ENCODE results near the gene LHX3. TPM values are rescaled to one million over a fixed set of nuclear protein-coding genes. Genes with fewer than 3 reads are reported as not detected.

The LHX3 gene
- total RNA-seq, 1 experiment from 2014 or later, result not detected

DNA sequence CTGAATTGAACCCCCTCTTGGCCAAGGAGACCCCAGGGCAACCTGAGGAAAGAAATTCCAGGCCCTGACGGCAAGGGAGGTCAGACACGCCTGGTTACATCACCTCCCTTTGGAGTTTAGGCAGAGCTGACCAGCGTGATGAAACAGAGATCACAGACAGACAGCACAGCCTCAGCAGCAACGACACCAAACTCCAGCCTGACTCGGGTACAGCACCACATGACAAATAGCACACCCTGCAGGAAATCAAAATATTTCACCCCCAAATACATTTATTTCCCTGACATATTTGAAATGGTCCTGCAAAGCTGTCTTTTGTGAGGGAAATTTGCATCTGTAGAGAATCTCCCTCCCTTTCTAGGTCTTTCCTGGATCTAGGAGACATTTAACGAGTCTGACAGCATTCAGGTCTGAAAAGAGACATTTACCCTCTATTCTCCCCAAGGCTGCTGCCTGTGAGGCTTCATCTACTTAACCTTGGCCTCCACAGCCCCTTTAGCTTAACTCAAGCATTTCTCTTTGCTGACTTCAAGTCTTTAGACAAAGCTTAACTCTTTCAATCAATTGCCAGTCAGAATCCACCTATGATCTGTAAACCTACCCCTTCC, 38.1 kb upstream of the LHX3 start:
- no peak overlapping the region for H3T11ph ChIP-seq (ENCODE audit: low read length)
- DNase-seq, result no peak
- peaks cover 18% of the 10 kb centered on the region for H3K27me3 Mint-ChIP-seq (ENCODE audit: low read depth)
- H4K91ac ChIP-seq (ENCODE audit: insufficient read length, low read depth, low read length), result no peak overlapping the region
- no peak overlapping the region for H3K23ac ChIP-seq (ENCODE audit: insufficient read length, low read depth, low read length)
- no peak overlapping the region for H4K5ac ChIP-seq (ENCODE audit: insufficient read length, low read depth, low read length)
- no peaks in the 10 kb centered on the region for H3K27me3 ChIP-seq (ENCODE audit: insufficient read depth, low read length)
- H3K9me3 ChIP-seq (ENCODE audit: control insufficient read depth, low read depth, low read length), result no peaks in the 10 kb centered on the region
- peaks cover 13% of the 10 kb centered on the region for H3K79me1 ChIP-seq (ENCODE audit: insufficient read depth, low read depth, low read length, poor library complexity, severe bottlenecking)
- no peak overlapping the region for H3K27ac ChIP-seq (ENCODE audit: insufficient read length, low read depth, low read length)
- H3K4ac ChIP-seq (ENCODE audit: low read depth, low read length), result no peak overlapping the region
- H3K4me1 ChIP-seq (ENCODE audit: insufficient read depth, low read length), result peaks cover 9% of the 10 kb centered on the region
- peaks cover 0 to 7% (median 5%) of the 10 kb centered on the region in 3 experiments; a peak in 3 of 7 replicates for H3K36me3 Mint-ChIP-seq (ENCODE audit: insufficient read depth in 1 of 3, low read depth in 3 of 3)
- peaks cover 5% of the 10 kb centered on the region for H3K23me2 ChIP-seq (ENCODE audit: insufficient read length, low read depth, low read length, poor library complexity, severe bottlenecking)
- H2BK5ac ChIP-seq (ENCODE audit: insufficient read length, low read length), result no peak overlapping the region
- peaks cover 10% of the 10 kb centered on the region for H4K20me1 ChIP-seq (ENCODE audit: control insufficient read depth, insufficient read depth, insufficient read length)
- H3K4me1 Mint-ChIP-seq, result peaks cover 39 to 52% of the 10 kb centered on the region in 2 experiments
- H4K8ac ChIP-seq (replicated peaks; ENCODE audit: insufficient read length, low read depth, low read length), result no peak overlapping the region
- no peak overlapping the region for H2AK5ac ChIP-seq (ENCODE audit: insufficient read length, low read length)
- peaks cover 30% of the 10 kb centered on the region; the same call in 1 of the 2 replicates for H3K79me2 ChIP-seq (ENCODE audit: insufficient read depth, low read length)
- H3K4me2 ChIP-seq (ENCODE audit: insufficient read depth, insufficient read length, low read length), result no peak overlapping the region
- no peak overlapping the region for H3K56ac ChIP-seq (ENCODE audit: insufficient read length, low read depth, low read length)
- no peak overlapping the region for H2AFZ ChIP-seq (ENCODE audit: low read length)
- no peak overlapping the region for H2BK20ac ChIP-seq (ENCODE audit: low read depth, low read length, poor library complexity, severe bottlenecking)
- H3K4me3 Mint-ChIP-seq, result peak overlapping the region in 1 of 2 experiments; percentile 95; a peak in 2 of 5 replicates
- no peak overlapping the region for H2BK120ac ChIP-seq (ENCODE audit: low read depth, low read length, poor library complexity, severe bottlenecking)
- H2BK15ac ChIP-seq (ENCODE audit: low read depth, low read length), result no peak overlapping the region
- no peak overlapping the region for H3K18ac ChIP-seq (ENCODE audit: insufficient read length, low read depth, low read length)
- no CpG with 5 or more reads among the region's 6 CpGs for WGBS (ENCODE audit: extremely low coverage, insufficient read length, low lambda C conversion rate)
- H3K27ac Mint-ChIP-seq, result peak overlapping the region in 2 of 3 experiments; percentile 12 to 38; a peak in 3 of 7 replicates
- H2BK12ac ChIP-seq (ENCODE audit: insufficient read length, low read depth, low read length), result no peak overlapping the region
- no peak overlapping the region for H3K14ac ChIP-seq (ENCODE audit: insufficient read depth, low read length)
- no peaks in the 10 kb centered on the region; a peak in 1 of 5 replicates for H3K9me3 Mint-ChIP-seq
- no peak overlapping the region for H3K9ac ChIP-seq (ENCODE audit: extremely low read depth, insufficient read length, low read length)
- TF ChIP-seq, protein P1, sequence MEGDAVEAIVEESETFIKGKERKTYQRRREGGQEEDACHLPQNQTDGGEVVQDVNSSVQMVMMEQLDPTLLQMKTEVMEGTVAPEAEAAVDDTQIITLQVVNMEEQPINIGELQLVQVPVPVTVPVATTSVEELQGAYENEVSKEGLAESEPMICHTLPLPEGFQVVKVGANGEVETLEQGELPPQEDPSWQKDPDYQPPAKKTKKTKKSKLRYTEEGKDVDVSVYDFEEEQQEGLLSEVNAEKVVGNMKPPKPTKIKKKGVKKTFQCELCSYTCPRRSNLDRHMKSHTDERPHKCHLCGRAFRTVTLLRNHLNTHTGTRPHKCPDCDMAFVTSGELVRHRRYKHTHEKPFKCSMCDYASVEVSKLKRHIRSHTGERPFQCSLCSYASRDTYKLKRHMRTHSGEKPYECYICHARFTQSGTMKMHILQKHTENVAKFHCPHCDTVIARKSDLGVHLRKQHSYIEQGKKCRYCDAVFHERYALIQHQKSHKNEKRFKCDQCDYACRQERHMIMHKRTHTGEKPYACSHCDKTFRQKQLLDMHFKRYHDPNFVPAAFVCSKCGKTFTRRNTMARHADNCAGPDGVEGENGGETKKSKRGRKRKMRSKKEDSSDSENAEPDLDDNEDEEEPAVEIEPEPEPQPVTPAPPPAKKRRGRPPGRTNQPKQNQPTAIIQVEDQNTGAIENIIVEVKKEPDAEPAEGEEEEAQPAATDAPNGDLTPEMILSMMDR (conservative IDR thresholded peaks at IDR 0.05), result peak; percentile 12; the same call in 1 of the 3 replicates

All from H9 (cell line).